ENCODE data around the gene RAB10.
"Not testable (repeated sequence)": the region's sequence is repeated elsewhere in the genome, so short reads cannot be mapped to it uniquely, and the experiment has no call there.

The RAB10 gene

DNA sequence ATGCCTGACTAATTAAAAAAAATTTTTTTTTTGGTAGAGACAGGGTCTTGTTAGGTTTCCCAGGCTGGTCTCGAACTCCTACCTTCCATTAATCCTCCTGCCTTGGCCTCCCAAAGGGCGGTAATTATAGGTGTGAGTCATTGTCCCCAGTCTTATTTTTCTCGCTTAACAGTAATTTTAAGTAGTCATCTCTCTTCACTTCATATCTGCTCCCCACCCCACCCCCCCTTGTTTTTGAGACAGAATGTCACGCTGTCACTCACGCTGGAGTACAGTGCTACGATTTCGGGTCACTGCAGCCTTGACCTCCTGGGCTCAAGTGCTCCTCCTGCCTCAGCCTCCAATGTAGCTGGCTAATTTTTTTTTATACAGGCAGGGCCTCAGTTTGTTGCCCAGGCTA lies 27.7 kb downstream of the RAB10 start:
- no peak for DNase-seq

DNA sequence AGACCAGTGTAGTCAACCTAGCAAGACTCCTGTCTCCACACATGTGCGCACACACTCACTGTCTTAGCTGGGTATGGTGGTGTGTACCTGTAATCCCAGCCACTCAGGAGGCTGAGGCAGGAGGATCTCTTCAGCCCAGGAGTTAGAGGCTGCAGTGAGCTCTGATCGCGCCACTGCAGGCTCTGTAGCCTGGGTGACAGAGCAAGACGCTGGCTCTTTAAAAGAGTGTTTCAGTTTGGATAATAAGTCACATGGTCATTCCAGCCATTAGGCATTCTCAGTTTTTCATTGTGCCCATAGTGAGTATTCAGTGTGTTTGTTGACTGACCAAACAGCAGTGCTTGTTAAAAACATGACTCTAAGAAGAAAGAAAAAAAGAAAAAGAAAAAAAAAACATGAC lies 31.0 kb downstream of the RAB10 start:
- DNase-seq: no peak

DNA sequence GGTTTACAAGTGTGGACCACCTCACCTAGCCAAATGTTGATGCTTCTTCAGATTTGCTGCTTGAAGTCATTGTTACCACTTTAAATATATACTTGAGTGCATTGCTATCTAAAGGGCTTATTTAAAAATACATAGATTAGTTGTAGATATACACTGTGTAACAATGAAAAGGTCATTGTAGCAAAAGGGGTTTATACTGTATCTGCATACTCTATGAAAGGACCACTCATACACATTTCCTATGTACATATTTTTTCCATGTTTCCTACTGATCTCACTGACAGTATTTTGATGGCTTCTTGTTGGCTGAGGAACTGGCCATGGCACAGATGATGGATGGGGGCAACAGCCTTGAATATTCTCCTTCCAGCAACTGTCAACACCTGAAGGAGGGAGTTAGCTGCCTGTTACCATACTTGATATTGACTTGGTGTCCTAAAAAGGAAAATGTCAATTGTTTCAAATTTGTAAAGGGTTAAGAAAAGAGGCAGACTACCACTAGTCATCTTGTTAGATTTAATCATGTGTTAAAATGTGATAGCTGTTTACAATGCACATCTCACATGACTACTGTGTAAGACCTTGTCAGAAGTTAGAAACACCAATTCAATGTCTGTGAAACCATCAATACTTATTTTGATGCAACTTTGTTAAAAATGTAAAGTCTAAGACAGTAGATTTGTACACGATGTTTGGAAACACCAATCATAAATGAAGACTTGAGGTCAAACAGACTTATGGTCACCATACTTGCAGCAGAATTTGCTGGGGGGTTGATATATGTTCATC lies 33.5 kb downstream of the RAB10 start:
- no peak for DNase-seq

DNA sequence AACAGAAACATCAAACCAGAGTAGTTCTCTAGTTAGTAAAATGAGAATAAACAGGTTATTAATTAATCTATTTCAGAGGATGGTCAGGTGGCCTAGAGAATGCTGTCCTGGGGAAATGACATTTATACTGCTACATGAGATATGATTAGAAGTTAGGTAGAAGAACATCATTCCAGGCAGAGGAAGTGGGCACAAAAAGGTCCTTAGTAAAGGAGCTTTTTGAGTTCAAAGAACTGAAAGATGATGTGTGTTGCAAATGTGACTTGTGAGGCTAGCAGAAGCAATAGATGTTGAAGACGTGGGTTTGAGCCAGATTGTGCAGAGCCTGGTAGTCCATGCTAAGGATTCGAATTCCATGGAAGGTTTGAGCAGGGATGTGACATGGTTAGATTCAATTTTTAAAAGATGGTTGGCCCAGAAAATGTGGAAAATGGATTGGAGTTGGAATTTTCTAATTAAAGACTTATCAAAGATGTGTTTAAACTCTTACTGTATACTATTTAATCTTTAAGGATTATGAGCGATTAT lies 34.2 kb downstream of the RAB10 start:
- DNase-seq: no peak

- DNase-seq: peak; percentile 89
Observed at GRCh38 chr2:26068602-26069298, 34.9 kb downstream of the RAB10 start.

DNA sequence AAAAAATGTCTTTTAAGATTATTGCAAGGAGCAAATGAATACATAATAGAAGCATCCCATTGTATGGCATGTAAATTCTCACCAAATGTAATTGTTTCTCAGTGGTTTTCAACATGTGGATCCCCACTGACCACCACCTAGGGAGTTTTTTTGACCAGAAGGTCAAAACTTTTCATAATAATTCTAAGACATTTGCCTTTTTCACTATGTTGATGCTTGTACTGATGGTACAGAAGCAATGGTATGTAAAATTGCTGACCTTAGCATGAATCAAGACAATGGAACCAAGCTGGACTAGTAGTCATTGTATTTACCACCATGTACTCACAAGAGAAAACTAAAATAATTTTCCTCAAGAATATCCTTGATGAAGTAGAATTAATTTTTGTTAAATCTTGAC lies 36.8 kb downstream of the RAB10 start:
- DNase-seq: no peak

DNA sequence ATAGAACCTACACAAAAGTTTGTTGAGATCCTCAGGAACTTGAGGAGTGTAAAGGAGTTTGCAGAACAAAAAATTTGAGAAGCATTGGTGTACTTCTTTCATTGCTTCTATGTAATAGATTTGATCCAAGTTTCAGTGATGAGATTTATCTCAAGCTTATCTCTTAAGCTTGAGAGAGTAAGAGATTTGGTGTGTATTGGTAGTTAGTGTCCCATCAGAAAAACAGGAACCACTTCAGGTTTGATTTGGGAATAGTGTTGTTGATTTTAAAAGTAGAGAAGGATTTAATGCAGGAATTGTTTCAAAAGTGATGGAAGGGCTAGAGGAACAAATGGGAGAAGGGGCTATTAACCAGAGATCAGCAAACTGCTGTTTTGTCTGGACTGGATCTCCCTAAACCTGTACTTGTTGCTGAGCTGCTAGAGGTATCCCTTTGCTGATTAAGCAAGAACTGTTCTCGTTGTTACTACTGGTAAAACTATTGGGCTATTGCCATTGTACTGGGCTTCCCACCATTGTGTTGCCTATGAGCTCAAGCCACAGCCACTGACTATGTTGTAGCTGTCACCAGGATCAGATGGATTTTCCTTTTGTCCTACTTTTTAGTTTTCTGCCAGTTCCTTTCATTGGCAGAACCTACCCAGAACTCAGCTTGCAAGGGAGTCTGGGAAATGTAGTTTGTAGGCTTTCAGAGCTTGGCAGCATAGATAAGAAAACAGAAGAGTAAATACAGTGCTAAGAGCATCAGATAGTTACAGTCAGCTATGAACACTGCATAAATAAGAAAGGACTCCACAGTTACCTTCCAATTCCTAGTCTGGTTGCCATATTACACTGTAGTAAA lies 39.3 kb downstream of the RAB10 start:
- DNase-seq: no peak

DNA sequence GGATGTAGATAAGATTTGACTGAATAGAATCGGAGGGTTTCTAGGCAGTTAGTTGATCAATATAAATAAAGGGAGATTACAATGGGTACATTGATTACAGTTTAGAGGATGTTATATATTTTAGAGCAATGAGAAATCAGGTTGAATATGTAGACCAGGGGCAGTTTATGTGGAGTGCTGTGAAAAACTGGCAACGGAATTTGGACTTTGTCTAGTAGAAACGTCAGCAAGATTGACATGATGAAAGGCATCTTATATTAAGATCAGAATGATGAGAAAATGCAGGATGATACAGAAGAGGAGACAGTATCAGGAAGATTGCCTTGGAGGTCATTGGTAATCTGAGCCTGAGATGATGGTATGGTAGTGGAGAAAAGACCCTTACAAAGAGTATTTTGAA lies 39.9 kb downstream of the RAB10 start:
- DNase-seq: no peak

- no peak for DNase-seq
Observed at GRCh38 chr2:26074676-26075075, 40.8 kb downstream of the RAB10 start.

GRCh38 chr2:26075173-26075572 lies 41.3 kb downstream of the RAB10 start:
- DNase-seq: no peak

- DNase-seq: no peak
Observed at GRCh38 chr2:26076001-26076587, 42.2 kb downstream of the RAB10 start.

GRCh38 chr2:26077291-26077690 lies 43.4 kb downstream of the RAB10 start:
- DNase-seq: no peak

DNA sequence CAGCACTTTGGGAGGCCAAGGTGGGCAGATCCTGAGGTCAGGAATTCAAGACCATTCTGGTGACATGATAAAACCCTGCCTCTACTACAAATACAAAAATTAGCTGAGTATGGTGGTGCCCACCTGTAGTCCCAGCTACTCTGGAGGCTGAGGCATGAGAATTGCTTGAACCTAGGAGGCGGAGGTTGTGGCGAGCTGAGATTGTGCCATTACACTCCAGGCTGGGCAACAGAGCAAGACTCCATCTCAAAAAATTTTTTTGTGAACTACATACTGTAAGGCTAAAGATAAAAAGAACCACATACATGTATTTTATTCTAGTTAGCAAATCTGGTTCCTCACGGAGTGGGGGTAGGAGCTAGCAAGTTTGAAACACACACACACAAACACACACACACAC lies 45.1 kb downstream of the RAB10 start:
- DNase-seq: no peak

- peak; percentile 42 for DNase-seq
Observed at GRCh38 chr2:26080356-26080755, 46.5 kb downstream of the RAB10 start.

- not testable (repeated sequence) for DNase-seq
Observed at GRCh38 chr2:26080925-26081324, 47.0 kb downstream of the RAB10 start.

- DNase-seq: no peak
Observed at GRCh38 chr2:26081556-26081955, 47.7 kb downstream of the RAB10 start.

- DNase-seq: peak; percentile 62
Observed at GRCh38 chr2:26086155-26086637, 52.3 kb downstream of the RAB10 start.

GRCh38 chr2:26086779-26087178 lies 52.9 kb downstream of the RAB10 start:
- DNase-seq: no peak

DNA sequence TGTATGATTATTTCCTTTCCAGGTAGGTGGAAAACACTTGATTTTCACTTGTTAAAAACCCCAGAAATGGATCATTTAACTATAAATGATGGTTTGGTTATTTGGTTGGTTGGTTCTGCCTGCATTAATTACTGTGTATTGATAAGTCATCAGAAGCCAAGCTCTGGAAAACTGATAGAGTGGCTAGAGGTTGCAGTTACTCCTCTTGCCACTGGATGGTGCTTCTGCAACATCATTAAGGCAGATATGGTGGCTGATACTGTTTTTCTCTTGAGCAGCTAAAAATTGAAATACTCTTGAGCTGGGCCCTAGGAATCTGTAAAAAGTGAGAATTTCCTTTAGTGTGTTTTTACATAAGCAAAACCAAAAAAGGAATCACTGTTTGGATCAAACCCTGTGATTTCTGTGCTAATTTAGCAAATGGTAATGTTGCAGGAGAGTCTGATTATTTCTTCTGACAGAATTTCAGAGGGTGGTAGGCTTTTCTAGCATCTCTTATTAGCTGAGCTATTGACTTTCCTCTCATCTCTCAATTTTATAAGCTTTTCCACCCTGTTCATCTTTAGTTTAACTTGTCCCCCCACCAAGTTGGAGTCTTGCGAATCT lies 54.3 kb downstream of the RAB10 start:
- peak; percentile 15 for DNase-seq

DNA sequence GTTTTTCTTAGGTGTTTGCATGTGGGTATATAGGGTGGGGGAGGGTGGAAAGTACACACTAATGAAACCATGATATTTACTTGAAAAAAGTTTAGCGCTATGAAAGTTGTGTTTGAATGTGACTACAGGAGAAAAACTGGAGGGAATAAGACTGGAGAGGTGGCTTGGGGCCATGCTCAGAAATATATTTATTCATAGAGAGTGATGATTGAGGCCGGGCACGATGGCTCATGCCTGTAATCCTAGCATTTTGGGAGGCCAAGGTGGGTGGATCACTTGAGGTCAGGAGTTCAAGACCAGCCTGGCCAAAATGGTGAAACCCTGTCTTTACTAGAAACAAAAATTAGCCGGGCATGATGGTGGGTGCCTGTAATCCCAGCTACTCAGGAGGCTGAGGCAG lies 55.0 kb downstream of the RAB10 start:
- not testable (repeated sequence) for DNase-seq

DNA sequence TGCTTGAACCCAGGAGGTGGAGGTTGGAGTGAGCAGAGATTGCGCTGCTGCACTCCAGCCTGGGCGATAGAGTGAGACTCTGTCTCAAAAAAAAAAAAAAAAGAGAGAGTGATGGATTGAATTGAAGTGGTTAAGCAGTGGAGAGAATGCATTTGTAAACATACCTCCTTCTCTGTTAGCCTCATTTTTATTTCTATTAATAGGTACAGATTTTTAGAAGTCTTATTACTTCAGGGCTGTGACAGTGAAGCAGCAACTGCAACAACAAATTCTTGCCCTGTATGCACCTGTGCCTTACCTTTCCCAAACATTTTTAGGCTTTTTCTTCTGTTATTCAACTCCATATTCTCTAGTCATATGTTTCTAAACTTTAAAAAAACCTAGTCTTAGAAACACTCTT lies 55.5 kb downstream of the RAB10 start:
- DNase-seq: no peak

- no peak for DNase-seq
Observed at GRCh38 chr2:26095758-26096157, 61.9 kb downstream of the RAB10 start.
